Keratinocyte (primary cell): ENCODE data around the gene TMEM147. TPM values are rescaled to one million over a fixed set of nuclear protein-coding genes. Genes with fewer than 3 reads are reported as not detected.
A peak's percentile ranks its signal among the peaks of the same experiment; 100 is the strongest.

Experiments
- DNase-seq: peaks from one replicate; pipeline ENCODE4 v3.0.0-alpha.2; 2011; ENCODE audit warnings: low read depth, missing footprints, low spot score
- FAIRE-seq: peaks from 2 replicates; lab custom pipeline; 2011; peaks lifted over from hg19 to GRCh38; lab: Jason Lieb, UNC
- H2AFZ ChIP-seq: 2 replicates; pipeline ENCODE4 v1.6.0; 2012; ENCODE audit warnings: low read length, control low read depth, inconsistent platforms; ENCODE audit not compliant: control insufficient read depth
- H3K27ac ChIP-seq: 2 replicates; pipeline ENCODE4 v1.5.1; 2011; ENCODE audit warnings: low read length; ENCODE audit not compliant: control insufficient read depth, insufficient read depth
- H3K27me3 ChIP-seq: 3 replicates; pipeline ENCODE4 v1.6.0; 2011; ENCODE audit warnings: low read length; ENCODE audit not compliant: control insufficient read depth, insufficient read depth; ENCODE audit errors: extremely low read depth
- H3K36me3 ChIP-seq, 2 experiments: 2 replicates in 1 of 2; 3 replicates in 1 of 2; pipeline ENCODE4 v1.5.1; 2011; ENCODE audit warnings: low read length in 2 of 2, mild to moderate bottlenecking in 1 of 2; ENCODE audit not compliant: control insufficient read depth in 2 of 2, insufficient read depth in 2 of 2; ENCODE audit errors: extremely low read depth in 1 of 2
- H3K4me1 ChIP-seq: 3 replicates; pipeline ENCODE4 v1.5.1; 2011; ENCODE audit warnings: low read length; ENCODE audit not compliant: control insufficient read depth, insufficient read depth; ENCODE audit errors: extremely low read depth
- H3K4me2 ChIP-seq: 3 replicates; pipeline ENCODE4 v1.6.0; 2011; ENCODE audit warnings: low read depth, low read length; ENCODE audit not compliant: control insufficient read depth, insufficient read depth; ENCODE audit errors: extremely low read depth
- H3K4me3 ChIP-seq, 3 experiments: fragments of 200-600 bp in 1 of 3; sonication (generic) in 1 of 3; 2 replicates in 2 of 3; 3 replicates in 1 of 3; pipeline ENCODE4 v1.5.1; 2011 to 2016; ENCODE audit warnings: low read length in 3 of 3, mild to moderate bottlenecking in 3 of 3, control low read depth in 2 of 3, inconsistent platforms in 1 of 3, low read depth in 1 of 3, mixed read lengths in 1 of 3, mixed run types in 1 of 3, moderate library complexity in 1 of 3; ENCODE audit not compliant: control insufficient read depth in 2 of 3, insufficient read depth in 2 of 3; ENCODE audit errors: extremely low read depth in 1 of 3
- H3K79me2 ChIP-seq: 2 replicates; pipeline ENCODE4 v1.6.0; 2012; ENCODE audit warnings: low read length; ENCODE audit not compliant: control insufficient read depth, insufficient read depth
- H3K9ac ChIP-seq: 3 replicates; pipeline ENCODE4 v1.6.0; 2011; ENCODE audit warnings: low read length; ENCODE audit not compliant: control insufficient read depth, insufficient read depth; ENCODE audit errors: extremely low read depth
- H3K9me1 ChIP-seq: 3 replicates; pipeline ENCODE4 v1.6.0; 2011; ENCODE audit warnings: low read length; ENCODE audit not compliant: control insufficient read depth, insufficient read depth; ENCODE audit errors: extremely low read depth
- H3K9me3 ChIP-seq: 2 replicates; pipeline ENCODE4 v1.5.1; 2012; ENCODE audit warnings: low read depth, low read length; ENCODE audit not compliant: control insufficient read depth
- H4K20me1 ChIP-seq: 3 replicates; pipeline ENCODE4 v1.6.0; 2011; ENCODE audit warnings: low read length; ENCODE audit not compliant: control insufficient read depth, insufficient read depth; ENCODE audit errors: extremely low read depth
- EZH2 ChIP-seq: IDR thresholded peaks from one replicate; pipeline ENCODE4 v1.6.1; 2012; ENCODE audit warnings: inconsistent platforms, mild to moderate bottlenecking, low read length, moderate library complexity
- dilution Hi-C: fragments of 300-500 bp; cut with MboI; formaldehyde crosslinking; loops from one replicate; pipeline ENCODE4 v1.7.0; 2020; ENCODE audit warnings: low sequenced_read_pairs; ENCODE audit not compliant: extremely low pct_ligation_motif_present
- polyA plus RNA-seq, 5 experiments: library from polyadenylated mRNA; depleted of rRNA in 3 of 5; stranded (reverse) in 3 of 5; stranded (forward) in 1 of 5; unstranded in 1 of 5; fragments of >200 nt; gene quantifications; 1 replicate in 1 of 5; 2 replicates in 3 of 5; 3 replicates in 1 of 5; pipeline versions ENCODE4 v1.2.1 to v1.2.3, GENCODE V29; 2011 to 2012; ENCODE audit warnings: missing spikeins in 2 of 5, low read depth in 1 of 5, low replicate concordance in 1 of 5
- TF ChIP-seq, protein P1 (sequence below), 3 experiments: IDR thresholded peaks in 1 of 3; conservative IDR thresholded peaks in 1 of 3; optimal IDR thresholded peaks in 1 of 3; 2 replicates in 2 of 3; 3 replicates in 1 of 3; pipeline versions ENCODE3 to v1.5.1; 2011; ENCODE audit warnings: low read length in 3 of 3, mild to moderate bottlenecking in 3 of 3, moderate library complexity in 2 of 3, control low read depth in 1 of 3, inconsistent platforms in 1 of 3; ENCODE audit not compliant: insufficient read depth in 2 of 3; ENCODE audit errors: extremely low read depth in 1 of 3

The TMEM147 gene
- polyA plus RNA-seq, 1 donor (not counting 4 experiments of a cell fraction or from before 2014, with no cell fraction given) = 134 TPM

DNA sequence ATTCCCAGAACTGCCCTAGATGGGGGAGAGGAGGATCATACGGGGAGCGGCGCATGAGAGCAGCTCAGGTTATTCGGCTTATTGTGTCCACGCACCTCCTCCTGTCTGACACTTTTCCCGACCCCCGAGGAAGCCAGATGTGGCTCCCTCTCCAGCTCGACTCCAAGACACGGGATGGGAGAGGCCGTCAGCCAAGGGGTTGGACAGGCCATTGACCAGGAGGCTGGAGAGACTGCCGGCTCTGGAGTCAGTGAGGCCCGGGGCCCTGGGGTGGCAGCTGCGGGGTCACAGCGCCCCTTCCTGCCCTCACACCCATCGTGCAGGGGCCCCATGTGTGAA is 34.8 kb upstream of the TMEM147 start:
- H3K9me1 ChIP-seq = no peaks in the 10 kb centered on the region
- TF ChIP-seq EZH2 = no peak
- TF ChIP-seq, protein P1, sequence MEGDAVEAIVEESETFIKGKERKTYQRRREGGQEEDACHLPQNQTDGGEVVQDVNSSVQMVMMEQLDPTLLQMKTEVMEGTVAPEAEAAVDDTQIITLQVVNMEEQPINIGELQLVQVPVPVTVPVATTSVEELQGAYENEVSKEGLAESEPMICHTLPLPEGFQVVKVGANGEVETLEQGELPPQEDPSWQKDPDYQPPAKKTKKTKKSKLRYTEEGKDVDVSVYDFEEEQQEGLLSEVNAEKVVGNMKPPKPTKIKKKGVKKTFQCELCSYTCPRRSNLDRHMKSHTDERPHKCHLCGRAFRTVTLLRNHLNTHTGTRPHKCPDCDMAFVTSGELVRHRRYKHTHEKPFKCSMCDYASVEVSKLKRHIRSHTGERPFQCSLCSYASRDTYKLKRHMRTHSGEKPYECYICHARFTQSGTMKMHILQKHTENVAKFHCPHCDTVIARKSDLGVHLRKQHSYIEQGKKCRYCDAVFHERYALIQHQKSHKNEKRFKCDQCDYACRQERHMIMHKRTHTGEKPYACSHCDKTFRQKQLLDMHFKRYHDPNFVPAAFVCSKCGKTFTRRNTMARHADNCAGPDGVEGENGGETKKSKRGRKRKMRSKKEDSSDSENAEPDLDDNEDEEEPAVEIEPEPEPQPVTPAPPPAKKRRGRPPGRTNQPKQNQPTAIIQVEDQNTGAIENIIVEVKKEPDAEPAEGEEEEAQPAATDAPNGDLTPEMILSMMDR (optimal IDR thresholded peaks at IDR 0.05 in 1 of 3, IDR thresholded peaks at IDR 0.05 in 1 of 3, conservative IDR thresholded peaks at IDR 0.05 in 1 of 3; ENCODE audit: extremely low read depth in 1 of 3, insufficient read depth in 2 of 3, low read length in 3 of 3) = no peak
- H3K36me3 ChIP-seq = peaks cover 7 to 14% of the 10 kb centered on the region in 2 experiments
- H3K9me3 ChIP-seq = no peaks in the 10 kb centered on the region
- H3K27me3 ChIP-seq = peaks cover 5% of the 10 kb centered on the region
- no peaks in the 10 kb centered on the region for H4K20me1 ChIP-seq
- H3K4me2 ChIP-seq = peak overlapping the region; percentile 99
- peaks cover 21% of the 10 kb centered on the region for H3K79me2 ChIP-seq
- no peak for FAIRE-seq
- peak overlapping the region; percentile 88 for H2AFZ ChIP-seq
- DNase-seq = no peak
- H3K9ac ChIP-seq = peak overlapping the region; percentile 85
- H3K27ac ChIP-seq = no peak overlapping the region
- dilution Hi-C loops = no loop called here
- peaks cover 16% of the 10 kb centered on the region for H3K4me1 ChIP-seq
- peak overlapping the region; percentile 63 to 94 (median 88) for H3K4me3 ChIP-seq

- Histone ChIP-seq H3K27ac (no peak overlapping the region), H3K4me3 (no peak overlapping the region), H3K79me2 (peaks cover 20% of the 10 kb centered on the region), H3K27me3 (peaks cover 5% of the 10 kb centered on the region), H3K4me2 (no peak overlapping the region), H2AFZ (no peak overlapping the region), H3K9me3 (no peaks in the 10 kb centered on the region), H3K36me3 (peaks cover 0 to 7% of the 10 kb centered on the region in 2 experiments), H3K9ac (no peak overlapping the region), H3K9me1 (no peaks in the 10 kb centered on the region), H3K4me1 (peaks cover 16% of the 10 kb centered on the region), H4K20me1 (no peaks in the 10 kb centered on the region)
- DNase-seq (no peak), FAIRE-seq (no peak)
- dilution Hi-C loops = no loop called here
- TF ChIP-seq, protein P1 (optimal IDR thresholded peaks at IDR 0.05 in 1 of 3, IDR thresholded peaks at IDR 0.05 in 1 of 3, conservative IDR thresholded peaks at IDR 0.05 in 1 of 3; ENCODE audit: extremely low read depth in 1 of 3, insufficient read depth in 2 of 3, low read length in 3 of 3) = no peak
- TF ChIP-seq EZH2 = no peak
Measured at GRCh38 chr19:35511337-35511736, 34.1 kb upstream of the TMEM147 start.
